GM23338 (cell line): Measurements from ENCODE around the gene KIRREL3.

Experiments
- CTCF ChIP-seq, 2 experiments: fragments of 200-600 bp in 1 of 2; sonication (generic) in 1 of 2; conservative IDR thresholded peaks; 2 replicates each; pipeline versions ENCODE4 v1.5.1 to v1.6.1; 2016 to 2017; ENCODE audit warnings: antibody characterized with exemption in 2 of 2, low read depth in 2 of 2, mild to moderate bottlenecking in 2 of 2, moderate library complexity in 1 of 2
- EZH2 ChIP-seq: fragments of 200-600 bp; sonication (generic); IDR thresholded peaks from one replicate; pipeline ENCODE4 v1.8.0; 2017; ENCODE audit warnings: antibody characterized with exemption, mild to moderate bottlenecking, low read depth; ENCODE audit not compliant: unreplicated experiment
- EZH2phosphoT487 ChIP-seq: fragments of 200-600 bp; sonication (generic); IDR thresholded peaks from one replicate; pipeline ENCODE4 v1.8.1; 2018; ENCODE audit warnings: antibody characterized with exemption; ENCODE audit not compliant: unreplicated experiment
- JUNB ChIP-seq: IDR thresholded peaks from one replicate; pipeline ENCODE4 v1.6.1; 2016; ENCODE audit warnings: antibody characterized with exemption; ENCODE audit not compliant: unreplicated experiment
- NANOG ChIP-seq: IDR thresholded peaks from 2 replicates; pipeline ENCODE4 v1.6.1; 2016; ENCODE audit warnings: antibody characterized with exemption, borderline replicate concordance
- POLR2AphosphoS5 ChIP-seq: IDR thresholded peaks from 2 replicates; pipeline ENCODE4 v1.6.1; 2016; ENCODE audit warnings: antibody characterized with exemption, low read depth
- REST ChIP-seq: IDR thresholded peaks from one replicate; pipeline ENCODE4 v1.6.1; 2018; ENCODE audit warnings: antibody characterized with exemption; ENCODE audit not compliant: unreplicated experiment

- TF ChIP-seq CTCF (conservative IDR thresholded peaks at IDR 0.05; ENCODE audit: low read depth in 2 of 2) (no peak), EZH2phosphoT487 (no peak), EZH2 (no peak), POLR2AphosphoS5 (no peak), NANOG (no peak), REST (no peak), JUNB (no peak)
Observed at GRCh38 chr11:126465573-126466188, 534.9 kb downstream of the KIRREL3 start.
